ENCODE measurements around the gene WNT9A. TPM values are rescaled to one million over a fixed set of nuclear protein-coding genes. Genes with fewer than 3 reads are reported as not detected.
A peak's percentile ranks its signal among the peaks of the same experiment; 100 is the strongest.

Gene WNT9A
- total RNA-seq (1.2 and 2.8 TPM in 2 replicates), polyA plus RNA-seq (0.40 and 1.5 TPM in 2 replicates)

DNA sequence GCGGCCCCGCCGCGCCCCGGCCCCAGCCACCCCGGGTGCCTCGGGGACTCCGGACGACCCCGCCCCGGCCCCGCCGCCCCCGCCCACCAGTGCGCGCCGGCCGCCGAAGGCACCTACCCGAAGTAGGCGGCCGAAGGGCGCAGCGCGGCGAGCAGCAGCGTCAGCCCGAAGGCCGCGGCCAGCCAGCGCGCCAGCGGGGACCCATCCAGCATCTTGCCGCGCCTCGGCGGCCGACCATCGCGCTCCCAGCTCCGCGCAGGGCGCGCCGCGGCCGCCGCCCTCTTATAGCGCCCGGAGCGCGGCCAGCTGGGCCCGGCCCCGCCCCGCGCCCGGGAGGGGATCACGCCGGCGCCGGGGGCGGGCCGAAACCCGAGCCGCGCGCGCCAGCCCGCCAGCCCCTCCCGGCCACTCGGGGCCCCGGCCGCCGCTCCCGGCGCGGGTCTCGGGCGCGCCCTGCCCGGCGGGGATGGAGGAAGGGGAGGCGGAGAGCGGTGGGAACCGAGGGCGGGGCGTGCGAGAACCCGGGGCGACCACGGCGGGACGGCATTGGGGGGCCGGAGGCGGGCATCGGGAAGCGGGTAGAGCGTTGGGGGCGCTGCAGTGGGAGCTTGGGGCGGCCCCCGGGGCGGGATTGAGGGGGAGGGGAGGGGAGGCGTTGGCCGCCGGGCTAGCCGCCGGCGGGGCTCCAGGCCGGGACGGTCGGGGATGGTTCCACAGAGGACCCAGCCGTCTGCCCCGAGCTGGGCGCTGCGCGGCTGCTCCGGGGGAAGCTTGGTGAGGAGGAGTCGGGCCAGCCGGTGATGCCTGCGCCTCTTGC lies at the start of gene WNT9A:
TSS of gene WNT9A (minus strand) at position 257 of the 817 bp plus-strand sequence. CDS start at position 212, 45 bp downstream.
- no peaks in the 10 kb centered on the region for H3K36me3 ChIP-seq (replicated peaks; ENCODE audit: insufficient read depth, low read depth)
- no peaks in the 10 kb centered on the region for H4K20me1 ChIP-seq (ENCODE audit: insufficient read depth, poor library complexity, severe bottlenecking)
- peak within 1 kb of the TSS; percentile 99 for H3K4me2 ChIP-seq
- H3K9me2 ChIP-seq (replicated peaks; ENCODE audit: insufficient read depth), result no peaks in the 10 kb centered on the region
- peaks cover 9% of the 10 kb centered on the region for H3K79me2 ChIP-seq
- H3K4me3 ChIP-seq, result peak within 1 kb of the TSS; percentile 58
- H3K27ac ChIP-seq, result peak within 1 kb of the TSS; percentile 76
- H3K4me1 ChIP-seq (ENCODE audit: insufficient read depth), result peaks cover 24% of the 10 kb centered on the region
- H3K9me3 ChIP-seq (ENCODE audit: low read depth), result no peaks in the 10 kb centered on the region
- peak; percentile 86 for DNase-seq (ENCODE audit: low spot score)
- H2AFZ ChIP-seq, result peak within 1 kb of the TSS; percentile 63
- WGBS (ENCODE audit: low lambda C conversion rate, missing lambda C conversion rate), result 0% methylated on average over 22 of the region's 120 CpGs
- H3K27me3 ChIP-seq, result peaks cover 10% of the 10 kb centered on the region
- TF ChIP-seq, protein P1, sequence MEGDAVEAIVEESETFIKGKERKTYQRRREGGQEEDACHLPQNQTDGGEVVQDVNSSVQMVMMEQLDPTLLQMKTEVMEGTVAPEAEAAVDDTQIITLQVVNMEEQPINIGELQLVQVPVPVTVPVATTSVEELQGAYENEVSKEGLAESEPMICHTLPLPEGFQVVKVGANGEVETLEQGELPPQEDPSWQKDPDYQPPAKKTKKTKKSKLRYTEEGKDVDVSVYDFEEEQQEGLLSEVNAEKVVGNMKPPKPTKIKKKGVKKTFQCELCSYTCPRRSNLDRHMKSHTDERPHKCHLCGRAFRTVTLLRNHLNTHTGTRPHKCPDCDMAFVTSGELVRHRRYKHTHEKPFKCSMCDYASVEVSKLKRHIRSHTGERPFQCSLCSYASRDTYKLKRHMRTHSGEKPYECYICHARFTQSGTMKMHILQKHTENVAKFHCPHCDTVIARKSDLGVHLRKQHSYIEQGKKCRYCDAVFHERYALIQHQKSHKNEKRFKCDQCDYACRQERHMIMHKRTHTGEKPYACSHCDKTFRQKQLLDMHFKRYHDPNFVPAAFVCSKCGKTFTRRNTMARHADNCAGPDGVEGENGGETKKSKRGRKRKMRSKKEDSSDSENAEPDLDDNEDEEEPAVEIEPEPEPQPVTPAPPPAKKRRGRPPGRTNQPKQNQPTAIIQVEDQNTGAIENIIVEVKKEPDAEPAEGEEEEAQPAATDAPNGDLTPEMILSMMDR (IDR thresholded peaks at IDR 0.05; ENCODE audit: poor library complexity), result no peak
- peak; percentile 25 for TF ChIP-seq EZH2 (IDR thresholded peaks at IDR 0.05; ENCODE audit: borderline replicate concordance)

GRCh38 chr1:227996187-227996950 lies 48.6 kb upstream of the WNT9A start:
- peak; percentile 0 for DNase-seq (ENCODE audit: low spot score)
- no peak overlapping the region for H3K4me3 ChIP-seq

GRCh38 chr1:227994632-227995300 lies 47.0 kb upstream of the WNT9A start:
- Histone ChIP-seq H3K4me2 (no peak overlapping the region), H3K9me2 (replicated peaks; ENCODE audit: insufficient read depth) (no peaks in the 10 kb centered on the region), H3K4me1 (ENCODE audit: insufficient read depth) (no peaks in the 10 kb centered on the region), H3K36me3 (replicated peaks; ENCODE audit: insufficient read depth, low read depth) (no peaks in the 10 kb centered on the region), H2AFZ (no peak overlapping the region), H3K27ac (no peak overlapping the region), H3K79me2 (no peaks in the 10 kb centered on the region), H3K27me3 (peaks cover under 1% of the 10 kb centered on the region), H3K9me3 (ENCODE audit: low read depth) (no peaks in the 10 kb centered on the region), H4K20me1 (ENCODE audit: insufficient read depth, poor library complexity, severe bottlenecking) (no peaks in the 10 kb centered on the region), H3K4me3 (no peak overlapping the region)
- DNase-seq (ENCODE audit: low spot score), result peak; percentile 2
- WGBS (ENCODE audit: low lambda C conversion rate, missing lambda C conversion rate), result 68% methylated on average over 7 of the region's 7 CpGs
- TF ChIP-seq EZH2 (IDR thresholded peaks at IDR 0.05; ENCODE audit: borderline replicate concordance) (no peak), EZH2phosphoT487 (IDR thresholded peaks at IDR 0.05; ENCODE audit: low read depth, severe bottlenecking, unreplicated experiment) (no peak)
- TF ChIP-seq, protein P1 (IDR thresholded peaks at IDR 0.05; ENCODE audit: poor library complexity), result no peak

More at GRCh38 chr1:227996187-227996950, 48.6 kb upstream of the WNT9A start:
- TF ChIP-seq EZH2phosphoT487 (IDR thresholded peaks at IDR 0.05; ENCODE audit: low read depth, severe bottlenecking, unreplicated experiment) (no peak), EZH2 (IDR thresholded peaks at IDR 0.05; ENCODE audit: borderline replicate concordance) (no peak)
- TF ChIP-seq, protein P1 (IDR thresholded peaks at IDR 0.05; ENCODE audit: poor library complexity), result no peak
- Histone ChIP-seq H3K36me3 (replicated peaks; ENCODE audit: insufficient read depth, low read depth) (no peaks in the 10 kb centered on the region), H3K9me3 (ENCODE audit: low read depth) (no peaks in the 10 kb centered on the region), H3K9me2 (replicated peaks; ENCODE audit: insufficient read depth) (no peaks in the 10 kb centered on the region), H2AFZ (no peak overlapping the region), H4K20me1 (ENCODE audit: insufficient read depth, poor library complexity, severe bottlenecking) (no peaks in the 10 kb centered on the region), H3K27me3 (peaks cover 4% of the 10 kb centered on the region), H3K79me2 (no peaks in the 10 kb centered on the region), H3K4me2 (no peak overlapping the region), H3K4me1 (ENCODE audit: insufficient read depth) (no peaks in the 10 kb centered on the region), H3K27ac (no peak overlapping the region)
- WGBS (ENCODE audit: low lambda C conversion rate, missing lambda C conversion rate), result 28% methylated on average over 1 of the region's 1 CpG
